Ovary (tissue), 9 donors: Measurements from ENCODE around the gene SNX24. TPM values are rescaled to one million over a fixed set of nuclear protein-coding genes. Genes with fewer than 3 reads are reported as not detected.

Experiments used
- DNase-seq, 5 donors: peaks; one replicate each; pipeline ENCODE4 v3.0.0-alpha.2; 2019 to 2020
- H3K27ac ChIP-seq, 2 donors: fragments of 200-600 bp; one replicate each; pipeline versions ENCODE4 v1.5.1 to v1.8.0; 2019 to 2022
- H3K27me3 ChIP-seq: fragments of 200-600 bp; one replicate; pipeline ENCODE4 v1.8.0; 2022
- H3K36me3 ChIP-seq: fragments of 200-600 bp; sonication (generic); one replicate; pipeline ENCODE4 v1.5.1; 2019
- H3K4me1 ChIP-seq: one replicate; pipeline ENCODE4 v1.8.1; 2013; ENCODE audit warnings: mild to moderate bottlenecking, moderate library complexity; ENCODE audit not compliant: insufficient read depth
- H3K4me3 ChIP-seq: fragments of 200-600 bp; sonication (generic); one replicate; pipeline ENCODE4 v1.5.1; 2017
- H3K9me3 ChIP-seq, 2 donors: fragments of 200-600 bp in 1 of 2; sonication (generic) in 1 of 2; one replicate each; pipeline versions ENCODE4 v1.5.1 to v1.8.1; 2013 to 2019; ENCODE audit warnings: mild to moderate bottlenecking in 1 of 2, moderate library complexity in 1 of 2
- EP300 ChIP-seq: sonication (generic); formaldehyde crosslinking; IDR thresholded peaks from one replicate; pipeline ENCODE4 v1.6.1; 2017; ENCODE audit warnings: antibody characterized with exemption
- POLR2A ChIP-seq: fragments of 450-650 bp; IDR thresholded peaks from one replicate; pipeline ENCODE4 v1.6.1; 2017; ENCODE audit warnings: antibody characterized with exemption, mild to moderate bottlenecking, moderate library complexity
- WGBS, 3 donors: extraction: QIAGEN DNeasy Blood & Tissue Kit in 1 of 3; methylation state at CpG; one replicate each; pipeline versions ENCODE4 v1.1.5 to v1.1.7; 2013 to 2017; 5-methylcytosine and 5-hydroxymethylcytosine counted together
- intact Hi-C, 4 donors: fragments of 100-400 bp; cut with DNase I; formaldehyde crosslinking; loops; one replicate each; pipeline versions ENCODE4 v1.11.0 to v1.15.1; 2022 to 2023
- polyA plus RNA-seq, 2 donors: library from polyadenylated mRNA; stranded (reverse); fragments of 200-250 nt in 1 of 2; fragments of 350-450 nt in 1 of 2; fragmentation: Illumina TruSeq in 1 of 2; extraction: RNeasy Lipid Tissue Mini Kit (QIAGEN cat#74804) in 1 of 2; gene quantifications; one replicate each; pipeline ENCODE4 v1.2.3, GENCODE V29; 2013 to 2014
- total RNA-seq, 7 donors: library from RNA; depleted of rRNA in 2 of 7; stranded (reverse); fragments of >200 nt in 2 of 7; fragmentation: NEBNext Ultra II Directional in 3 of 7; extraction: Animal tissue kit (Norgen Biotek cat#: 25700) in 3 of 7; gene quantifications; one replicate each; pipeline versions ENCODE4 v1.1.0 to v1.2.4, GENCODE V29; 2016 to 2023
- TF ChIP-seq, protein P1 (sequence below), 3 donors: fragments of 450-650 bp in 2 of 3; fragments of 200-600 bp in 1 of 3; IDR thresholded peaks; one replicate each; pipeline versions ENCODE4 v1.5.1 to v1.8.0; 2016 to 2022; ENCODE audit warnings: antibody characterized with exemption in 3 of 3, mild to moderate bottlenecking in 1 of 3
- donor health status: DM: no; HTN: no; CAD: no; lungs with moderate emphysema.
- donor health status: DM: no; HTN: no; CAD: no.
- donor health status: Bipolar disorder and iron deficiency.
- donor health status: DM: yes; HTN: yes; CAD: no.
- donor health status: DM: no; HTN: no; CAD: no.
- donor health status: DM: yes; HTN: yes; CAD: no.

The SNX24 gene
- total and polyA plus RNA-seq, 9 donors = 4.1 to 19.1 (median 9.0) TPM

DNA sequence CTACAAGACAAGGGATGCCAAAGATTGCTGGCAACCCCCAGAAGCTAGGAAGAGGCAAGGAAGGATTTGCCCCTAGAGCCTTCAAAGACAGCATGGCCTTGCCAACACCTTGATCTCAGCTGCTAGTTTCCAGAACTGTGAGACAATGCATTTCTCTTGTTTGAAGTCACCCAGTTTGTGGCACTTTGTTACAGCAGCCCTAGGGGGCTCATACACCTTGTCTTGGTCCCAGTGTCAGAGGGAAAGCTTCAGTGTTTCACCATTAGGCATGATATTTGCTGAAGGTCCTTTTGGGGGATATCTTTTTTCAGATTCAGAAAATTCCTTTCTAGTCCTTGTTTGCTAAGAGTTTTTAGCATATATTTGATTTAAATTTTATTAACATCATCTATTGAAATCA lies 194.3 kb downstream of the SNX24 start:
- intact Hi-C loops = loop anchor here in 2 of 4 donors (5.0 to 10.0 kb wide), 3 partner anchors 48 to 305 kb away; partner anchors contain the start of gene PRDM6 (in 1 of the 2)
- no peak overlapping the region for H3K4me3 ChIP-seq
- no peaks in the 10 kb centered on the region for H3K4me1 ChIP-seq
- H3K9me3 ChIP-seq = no peaks in the 10 kb centered on the region
- TF ChIP-seq EP300 (no peak), POLR2A (no peak)
- TF ChIP-seq, protein P1, sequence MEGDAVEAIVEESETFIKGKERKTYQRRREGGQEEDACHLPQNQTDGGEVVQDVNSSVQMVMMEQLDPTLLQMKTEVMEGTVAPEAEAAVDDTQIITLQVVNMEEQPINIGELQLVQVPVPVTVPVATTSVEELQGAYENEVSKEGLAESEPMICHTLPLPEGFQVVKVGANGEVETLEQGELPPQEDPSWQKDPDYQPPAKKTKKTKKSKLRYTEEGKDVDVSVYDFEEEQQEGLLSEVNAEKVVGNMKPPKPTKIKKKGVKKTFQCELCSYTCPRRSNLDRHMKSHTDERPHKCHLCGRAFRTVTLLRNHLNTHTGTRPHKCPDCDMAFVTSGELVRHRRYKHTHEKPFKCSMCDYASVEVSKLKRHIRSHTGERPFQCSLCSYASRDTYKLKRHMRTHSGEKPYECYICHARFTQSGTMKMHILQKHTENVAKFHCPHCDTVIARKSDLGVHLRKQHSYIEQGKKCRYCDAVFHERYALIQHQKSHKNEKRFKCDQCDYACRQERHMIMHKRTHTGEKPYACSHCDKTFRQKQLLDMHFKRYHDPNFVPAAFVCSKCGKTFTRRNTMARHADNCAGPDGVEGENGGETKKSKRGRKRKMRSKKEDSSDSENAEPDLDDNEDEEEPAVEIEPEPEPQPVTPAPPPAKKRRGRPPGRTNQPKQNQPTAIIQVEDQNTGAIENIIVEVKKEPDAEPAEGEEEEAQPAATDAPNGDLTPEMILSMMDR (IDR thresholded peaks at IDR 0.05) = no peak
- no peaks in the 10 kb centered on the region for H3K36me3 ChIP-seq
- H3K27me3 ChIP-seq = no peaks in the 10 kb centered on the region
- H3K27ac ChIP-seq = no peak overlapping the region
- DNase-seq = no peak

DNA sequence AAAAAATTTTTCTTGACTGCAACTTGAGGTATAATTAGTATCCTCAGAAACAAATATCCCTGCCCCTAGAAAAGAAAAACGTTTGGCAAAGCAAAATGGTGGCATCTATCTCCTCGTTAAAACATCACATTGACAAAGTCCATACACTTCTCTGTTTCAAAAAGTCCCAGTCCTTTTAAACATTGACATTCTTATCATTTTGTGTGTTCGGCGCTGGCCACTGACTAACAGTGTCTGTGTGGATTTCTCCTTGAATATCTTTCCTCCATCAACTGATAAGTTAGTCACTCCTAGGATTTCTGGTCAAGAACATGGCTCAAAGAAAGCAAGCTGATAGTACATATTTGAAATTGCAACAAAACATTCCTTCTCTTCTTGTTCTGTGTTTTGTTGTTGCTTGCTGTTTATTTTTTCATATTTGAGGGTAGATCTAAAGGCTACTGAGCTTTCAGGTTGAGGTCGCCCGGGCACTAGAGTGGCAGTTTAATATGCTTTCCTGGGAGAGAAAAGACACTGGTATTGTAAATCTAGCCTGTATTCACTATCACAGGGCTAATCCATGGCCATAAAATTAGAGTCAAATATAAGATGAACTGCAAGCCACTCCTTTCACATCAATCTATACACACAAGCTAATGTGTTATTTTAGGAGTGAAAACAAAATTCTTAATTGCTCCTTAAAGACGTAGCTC lies 199.7 kb downstream of the SNX24 start:
- WGBS, 3 donors = 75 to 81% (median 79%) methylated on average over 7 of the region's 7 CpGs

GRCh38 chr5:123046222-123046621 lies 200.8 kb downstream of the SNX24 start:
- Histone ChIP-seq H3K27me3 (no peaks in the 10 kb centered on the region), H3K4me1 (no peaks in the 10 kb centered on the region), H3K4me3 (no peak overlapping the region), H3K9me3 (no peaks in the 10 kb centered on the region), H3K36me3 (no peaks in the 10 kb centered on the region), H3K27ac (no peak overlapping the region)
- DNase-seq = no peak
- intact Hi-C loops = no loop called here
- 74 to 89% (median 84%) methylated on average over 4 of the region's 4 CpGs for WGBS, 3 donors
- TF ChIP-seq, protein P1 (IDR thresholded peaks at IDR 0.05) = no peak

More for the DNA sequence above, 199.7 kb downstream of the SNX24 start:
- no peaks in the 10 kb centered on the region for H3K9me3 ChIP-seq
- no peaks in the 10 kb centered on the region for H3K27me3 ChIP-seq
- H3K4me1 ChIP-seq = no peaks in the 10 kb centered on the region
- no peak for DNase-seq
- no peak overlapping the region for H3K27ac ChIP-seq
- TF ChIP-seq, protein P1 (IDR thresholded peaks at IDR 0.05) = no peak
- TF ChIP-seq POLR2A = no peak
- no peak for TF ChIP-seq EP300
- intact Hi-C loops = no loop called here
- H3K36me3 ChIP-seq = no peaks in the 10 kb centered on the region
- no peak overlapping the region for H3K4me3 ChIP-seq

DNA sequence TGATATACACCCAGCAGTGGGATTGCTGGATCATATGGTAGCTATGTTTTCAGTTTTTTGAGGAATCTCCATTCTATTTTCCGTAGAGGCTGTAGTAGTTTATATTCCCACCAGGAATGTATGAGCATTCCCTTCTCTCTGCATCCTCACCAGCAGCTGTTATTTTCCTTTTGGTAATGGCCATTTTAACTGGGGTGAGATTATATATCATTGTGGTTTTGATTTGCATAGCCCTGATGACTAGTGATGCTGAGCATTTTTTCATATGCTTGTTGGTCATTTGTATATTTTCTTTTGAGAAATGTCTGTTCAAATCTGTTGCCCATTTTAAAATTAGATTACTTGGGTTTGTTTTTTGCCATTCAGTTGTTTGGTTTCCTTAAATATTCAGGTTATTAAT lies 202.3 kb downstream of the SNX24 start:
- WGBS, 3 donors = 79 to 94% (median 92%) methylated on average over 1 of the region's 1 CpG
- Histone ChIP-seq H3K9me3 (no peaks in the 10 kb centered on the region), H3K27me3 (no peaks in the 10 kb centered on the region), H3K36me3 (no peaks in the 10 kb centered on the region), H3K27ac (no peak overlapping the region), H3K4me3 (no peak overlapping the region), H3K4me1 (no peaks in the 10 kb centered on the region)
- DNase-seq = no peak
- intact Hi-C loops = no loop called here
- TF ChIP-seq POLR2A = no peak

DNA sequence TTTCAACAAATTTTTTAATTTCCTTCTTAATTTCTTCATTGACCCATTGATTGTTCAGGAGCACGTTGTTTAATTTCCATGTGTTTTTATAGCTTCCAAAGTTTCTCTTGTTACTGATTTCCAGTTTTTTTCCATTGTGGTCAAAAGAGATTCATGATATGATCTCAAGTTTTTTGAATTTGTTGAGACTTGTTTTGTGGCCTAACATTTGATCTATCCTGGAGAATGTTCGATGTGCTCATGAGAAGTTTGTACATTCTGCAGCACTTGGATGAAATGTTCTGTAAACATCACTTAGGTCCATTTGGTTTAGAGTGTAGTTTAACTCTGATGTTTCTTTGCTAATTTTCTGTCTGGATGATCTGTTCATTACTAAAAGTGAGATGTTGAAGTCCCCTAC lies 205.8 kb downstream of the SNX24 start:
- Histone ChIP-seq H3K4me1 (no peaks in the 10 kb centered on the region), H3K27ac (no peak overlapping the region), H3K27me3 (no peaks in the 10 kb centered on the region), H3K36me3 (no peaks in the 10 kb centered on the region), H3K4me3 (no peak overlapping the region), H3K9me3 (no peaks in the 10 kb centered on the region)
- TF ChIP-seq, protein P1 (IDR thresholded peaks at IDR 0.05) = no peak
- no peak for TF ChIP-seq POLR2A
- no peak for TF ChIP-seq EP300
- intact Hi-C loops = no loop called here
- DNase-seq = no peak
- WGBS, 3 donors = 84 to 94% (median 86%) methylated on average over 2 of the region's 2 CpGs
